GM23338 (cell line): ENCODE results near the gene ATP8A2. TPM values are rescaled to one million over a fixed set of nuclear protein-coding genes. Genes with fewer than 3 reads are reported as not detected.

Source experiments
- ATAC-seq: fragments of 200-7000 bp; cut with Tn5 transposase; 3 replicates; pipeline ENCODE4 v1.9.1; 2020
- DNase-seq: peaks from one replicate; pipeline ENCODE4 v3.0.0-alpha.2; 2015; ENCODE audit warnings: low spot score
- H2AFZ ChIP-seq: fragments of 200-600 bp; sonication (generic); 2 replicates; pipeline ENCODE4 v1.8.0; 2016; ENCODE audit warnings: antibody characterized with exemption, mild to moderate bottlenecking, moderate library complexity
- H3F3A ChIP-seq: fragments of 200-600 bp; sonication (generic); replicated peaks from 2 replicates; pipeline ENCODE4 v1.8.0; 2017; ENCODE audit warnings: antibody characterized with exemption, mixed run types, low read depth
- H3K27ac ChIP-seq: fragments of 200-600 bp; sonication (generic); 2 replicates; pipeline ENCODE4 v1.6.1; 2016; ENCODE audit warnings: low read depth
- H3K27me3 ChIP-seq: fragments of 200-600 bp; sonication (generic); 2 replicates; pipeline ENCODE4 v1.8.0; 2016; ENCODE audit warnings: mild to moderate bottlenecking, mixed run types, moderate library complexity; ENCODE audit not compliant: insufficient read depth
- H3K36me3 ChIP-seq: fragments of 200-600 bp; sonication (generic); 2 replicates; pipeline ENCODE4 v1.8.0; 2016; ENCODE audit warnings: mild to moderate bottlenecking; ENCODE audit not compliant: insufficient read depth
- H3K4me1 ChIP-seq: fragments of 200-600 bp; sonication (generic); 2 replicates; pipeline ENCODE4 v1.8.0; 2016; ENCODE audit warnings: mild to moderate bottlenecking, moderate library complexity; ENCODE audit not compliant: insufficient read depth
- H3K4me2 ChIP-seq: fragments of 200-600 bp; sonication (generic); 2 replicates; pipeline ENCODE4 v1.7.1; 2017; ENCODE audit warnings: mixed run types
- H3K4me3 ChIP-seq: fragments of 200-600 bp; sonication (generic); 2 replicates; pipeline ENCODE4 v1.6.1; 2016; ENCODE audit warnings: mixed run types
- H3K79me2 ChIP-seq: fragments of 200-600 bp; sonication (generic); replicated peaks from 2 replicates; pipeline ENCODE4 v1.8.0; 2017; ENCODE audit warnings: mild to moderate bottlenecking; ENCODE audit not compliant: insufficient read depth
- H3K9me2 ChIP-seq: fragments of 200-600 bp; sonication (generic); 2 replicates; pipeline ENCODE4 v1.8.0; 2017; ENCODE audit not compliant: insufficient read depth
- H4K20me1 ChIP-seq: fragments of 200-600 bp; sonication (generic); replicated peaks from 2 replicates; pipeline ENCODE4 v1.8.0; 2017; ENCODE audit warnings: mild to moderate bottlenecking; ENCODE audit not compliant: insufficient read depth
- H3K27ac Mint-ChIP-seq: 2 replicates; pipeline ENCODE4 v1.8.0; 2020; ENCODE audit warnings: inconsistent platforms, mild to moderate bottlenecking, moderate library complexity, mixed read lengths
- H3K27me3 Mint-ChIP-seq: 3 replicates; pipeline ENCODE4 v1.8.0; 2022; ENCODE audit warnings: low read depth, mild to moderate bottlenecking, moderate library complexity, mixed read lengths, inconsistent platforms; ENCODE audit not compliant: insufficient read depth, poor library complexity
- H3K36me3 Mint-ChIP-seq: 3 replicates; pipeline ENCODE4 v1.8.0; 2021; ENCODE audit warnings: low read depth, mild to moderate bottlenecking, inconsistent platforms, moderate library complexity, mixed read lengths
- H3K4me1 Mint-ChIP-seq: 3 replicates; pipeline ENCODE4 v1.8.0; 2020; ENCODE audit warnings: mild to moderate bottlenecking, inconsistent platforms, mixed read lengths
- H3K4me3 Mint-ChIP-seq: 3 replicates; pipeline ENCODE4 v1.8.0; 2021; ENCODE audit warnings: moderate library complexity, mild to moderate bottlenecking, inconsistent platforms, mixed read lengths
- H3K9me3 Mint-ChIP-seq: 3 replicates; pipeline ENCODE4 v1.8.0; 2020; ENCODE audit warnings: moderate library complexity, mild to moderate bottlenecking, inconsistent platforms, mixed read lengths
- CREB1 ChIP-seq: fragments of 250-450 bp; sonication (Bioruptor Pico); IDR thresholded peaks from 2 replicates; pipeline ENCODE4 v1.5.0; 2020; ENCODE audit warnings: low read depth, mild to moderate bottlenecking, moderate library complexity
- EZH2 ChIP-seq: fragments of 200-600 bp; sonication (generic); IDR thresholded peaks from one replicate; pipeline ENCODE4 v1.8.0; 2017; ENCODE audit warnings: antibody characterized with exemption, mild to moderate bottlenecking, low read depth; ENCODE audit not compliant: unreplicated experiment
- EZH2phosphoT487 ChIP-seq: fragments of 200-600 bp; sonication (generic); IDR thresholded peaks from one replicate; pipeline ENCODE4 v1.8.1; 2018; ENCODE audit warnings: antibody characterized with exemption; ENCODE audit not compliant: unreplicated experiment
- JUNB ChIP-seq: IDR thresholded peaks from one replicate; pipeline ENCODE4 v1.6.1; 2016; ENCODE audit warnings: antibody characterized with exemption; ENCODE audit not compliant: unreplicated experiment
- NANOG ChIP-seq: IDR thresholded peaks from 2 replicates; pipeline ENCODE4 v1.6.1; 2016; ENCODE audit warnings: antibody characterized with exemption, borderline replicate concordance
- POLR2AphosphoS5 ChIP-seq: IDR thresholded peaks from 2 replicates; pipeline ENCODE4 v1.6.1; 2016; ENCODE audit warnings: antibody characterized with exemption, low read depth
- STAT1 ChIP-seq: IDR thresholded peaks from one replicate; pipeline ENCODE4 v1.6.1; 2016; ENCODE audit warnings: antibody characterized with exemption; ENCODE audit not compliant: unreplicated experiment
- ZNF114 ChIP-seq: fragments of 250-450 bp; sonication (Bioruptor Pico); IDR thresholded peaks from 2 replicates; pipeline ENCODE4 v1.5.0; 2020; ENCODE audit warnings: mild to moderate bottlenecking, moderate library complexity
- ZNF331 ChIP-seq: fragments of 250-450 bp; sonication (Bioruptor Pico); IDR thresholded peaks from 2 replicates; pipeline ENCODE4 v1.5.0; 2020; ENCODE audit warnings: low read depth, mild to moderate bottlenecking, moderate library complexity
- polyA plus RNA-seq: library from polyadenylated mRNA; unstranded; fragments of >200 nt; fragmentation: Nextera tagmentation; extraction: Ambion mirVana; gene quantifications from 2 replicates; pipeline ENCODE4 v1.2.1, GENCODE V29; 2016
- total RNA-seq: library from RNA; depleted of rRNA; stranded (reverse); fragments of >200 nt; shearing (Covaris generic); gene quantifications from 2 replicates; pipeline ENCODE4 v1.2.3, GENCODE V29; 2014
- TF ChIP-seq, protein P1 (sequence below), 2 experiments: fragments of 200-600 bp in 1 of 2; sonication (generic) in 1 of 2; conservative IDR thresholded peaks; 2 replicates each; pipeline versions ENCODE4 v1.5.1 to v1.6.1; 2016 to 2017; ENCODE audit warnings: antibody characterized with exemption in 2 of 2, low read depth in 2 of 2, mild to moderate bottlenecking in 2 of 2, moderate library complexity in 1 of 2
- TF ChIP-seq, protein P2 (sequence below): IDR thresholded peaks from one replicate; pipeline ENCODE4 v1.6.1; 2018; ENCODE audit warnings: antibody characterized with exemption; ENCODE audit not compliant: unreplicated experiment
- TF ChIP-seq, protein P3 (sequence below): IDR thresholded peaks from 2 replicates; pipeline ENCODE4 v1.6.1; 2016; ENCODE audit warnings: antibody characterized with exemption

The ATP8A2 gene
- total and polyA plus RNA-seq, 2 experiments from 2014 or later, result 5.7 to 8.8 TPM

DNA sequence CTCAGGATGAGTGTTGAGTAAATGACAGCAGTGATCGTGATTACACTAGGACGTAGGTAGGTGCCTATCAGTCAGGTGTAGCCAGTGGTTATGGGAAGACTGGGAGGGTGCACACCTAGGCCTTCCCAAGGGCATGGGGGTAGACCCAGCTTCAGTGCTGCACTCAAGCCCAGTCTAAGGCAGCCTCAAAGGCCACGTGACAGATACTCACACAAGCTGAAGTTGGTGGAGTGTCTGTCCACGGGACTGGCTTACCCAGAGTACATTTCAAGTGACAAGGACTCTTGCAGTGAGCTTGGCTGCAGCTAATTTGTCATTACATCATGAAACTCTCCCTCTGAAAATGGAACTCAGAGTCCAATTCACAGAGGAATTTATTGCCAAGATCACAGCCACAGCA, 561.7 kb downstream of the ATP8A2 start:
- Histone ChIP-seq H2AFZ (no peak overlapping the region), H3K4me1 (peaks cover 13% of the 10 kb centered on the region), H3K79me2 (no peaks in the 10 kb centered on the region), H3F3A (no peaks in the 10 kb centered on the region), H3K4me3 (no peak overlapping the region), H3K27me3 (no peaks in the 10 kb centered on the region), H3K36me3 (no peaks in the 10 kb centered on the region), H3K4me2 (no peak overlapping the region), H3K27ac (no peak overlapping the region), H3K9me2 (no peaks in the 10 kb centered on the region; the same call in 1 of the 2 replicates), H4K20me1 (no peaks in the 10 kb centered on the region)
- DNase-seq, result no peak
- H3K27me3 Mint-ChIP-seq, result peaks cover 11% of the 10 kb centered on the region
- no peak for TF ChIP-seq POLR2AphosphoS5
- TF ChIP-seq STAT1, result no peak
- no peak for TF ChIP-seq EZH2
- TF ChIP-seq ZNF114 (CRISPR knock-in tag), result no peak
- TF ChIP-seq, protein P1, sequence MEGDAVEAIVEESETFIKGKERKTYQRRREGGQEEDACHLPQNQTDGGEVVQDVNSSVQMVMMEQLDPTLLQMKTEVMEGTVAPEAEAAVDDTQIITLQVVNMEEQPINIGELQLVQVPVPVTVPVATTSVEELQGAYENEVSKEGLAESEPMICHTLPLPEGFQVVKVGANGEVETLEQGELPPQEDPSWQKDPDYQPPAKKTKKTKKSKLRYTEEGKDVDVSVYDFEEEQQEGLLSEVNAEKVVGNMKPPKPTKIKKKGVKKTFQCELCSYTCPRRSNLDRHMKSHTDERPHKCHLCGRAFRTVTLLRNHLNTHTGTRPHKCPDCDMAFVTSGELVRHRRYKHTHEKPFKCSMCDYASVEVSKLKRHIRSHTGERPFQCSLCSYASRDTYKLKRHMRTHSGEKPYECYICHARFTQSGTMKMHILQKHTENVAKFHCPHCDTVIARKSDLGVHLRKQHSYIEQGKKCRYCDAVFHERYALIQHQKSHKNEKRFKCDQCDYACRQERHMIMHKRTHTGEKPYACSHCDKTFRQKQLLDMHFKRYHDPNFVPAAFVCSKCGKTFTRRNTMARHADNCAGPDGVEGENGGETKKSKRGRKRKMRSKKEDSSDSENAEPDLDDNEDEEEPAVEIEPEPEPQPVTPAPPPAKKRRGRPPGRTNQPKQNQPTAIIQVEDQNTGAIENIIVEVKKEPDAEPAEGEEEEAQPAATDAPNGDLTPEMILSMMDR (conservative IDR thresholded peaks at IDR 0.05; ENCODE audit: low read depth in 2 of 2), result no peak
- TF ChIP-seq ZNF331 (CRISPR knock-in tag), result no peak
- TF ChIP-seq, protein P2, sequence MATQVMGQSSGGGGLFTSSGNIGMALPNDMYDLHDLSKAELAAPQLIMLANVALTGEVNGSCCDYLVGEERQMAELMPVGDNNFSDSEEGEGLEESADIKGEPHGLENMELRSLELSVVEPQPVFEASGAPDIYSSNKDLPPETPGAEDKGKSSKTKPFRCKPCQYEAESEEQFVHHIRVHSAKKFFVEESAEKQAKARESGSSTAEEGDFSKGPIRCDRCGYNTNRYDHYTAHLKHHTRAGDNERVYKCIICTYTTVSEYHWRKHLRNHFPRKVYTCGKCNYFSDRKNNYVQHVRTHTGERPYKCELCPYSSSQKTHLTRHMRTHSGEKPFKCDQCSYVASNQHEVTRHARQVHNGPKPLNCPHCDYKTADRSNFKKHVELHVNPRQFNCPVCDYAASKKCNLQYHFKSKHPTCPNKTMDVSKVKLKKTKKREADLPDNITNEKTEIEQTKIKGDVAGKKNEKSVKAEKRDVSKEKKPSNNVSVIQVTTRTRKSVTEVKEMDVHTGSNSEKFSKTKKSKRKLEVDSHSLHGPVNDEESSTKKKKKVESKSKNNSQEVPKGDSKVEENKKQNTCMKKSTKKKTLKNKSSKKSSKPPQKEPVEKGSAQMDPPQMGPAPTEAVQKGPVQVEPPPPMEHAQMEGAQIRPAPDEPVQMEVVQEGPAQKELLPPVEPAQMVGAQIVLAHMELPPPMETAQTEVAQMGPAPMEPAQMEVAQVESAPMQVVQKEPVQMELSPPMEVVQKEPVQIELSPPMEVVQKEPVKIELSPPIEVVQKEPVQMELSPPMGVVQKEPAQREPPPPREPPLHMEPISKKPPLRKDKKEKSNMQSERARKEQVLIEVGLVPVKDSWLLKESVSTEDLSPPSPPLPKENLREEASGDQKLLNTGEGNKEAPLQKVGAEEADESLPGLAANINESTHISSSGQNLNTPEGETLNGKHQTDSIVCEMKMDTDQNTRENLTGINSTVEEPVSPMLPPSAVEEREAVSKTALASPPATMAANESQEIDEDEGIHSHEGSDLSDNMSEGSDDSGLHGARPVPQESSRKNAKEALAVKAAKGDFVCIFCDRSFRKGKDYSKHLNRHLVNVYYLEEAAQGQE, result no peak
- no peak for TF ChIP-seq JUNB
- TF ChIP-seq NANOG, result no peak
- no peak for TF ChIP-seq EZH2phosphoT487
- H3K4me1 Mint-ChIP-seq, result peaks cover 30% of the 10 kb centered on the region
- no peaks in the 10 kb centered on the region for H3K36me3 Mint-ChIP-seq
- H3K27ac Mint-ChIP-seq, result no peak overlapping the region
- H3K4me3 Mint-ChIP-seq, result no peak overlapping the region
- no peaks in the 10 kb centered on the region for H3K9me3 Mint-ChIP-seq
- no peak for ATAC-seq

DNA sequence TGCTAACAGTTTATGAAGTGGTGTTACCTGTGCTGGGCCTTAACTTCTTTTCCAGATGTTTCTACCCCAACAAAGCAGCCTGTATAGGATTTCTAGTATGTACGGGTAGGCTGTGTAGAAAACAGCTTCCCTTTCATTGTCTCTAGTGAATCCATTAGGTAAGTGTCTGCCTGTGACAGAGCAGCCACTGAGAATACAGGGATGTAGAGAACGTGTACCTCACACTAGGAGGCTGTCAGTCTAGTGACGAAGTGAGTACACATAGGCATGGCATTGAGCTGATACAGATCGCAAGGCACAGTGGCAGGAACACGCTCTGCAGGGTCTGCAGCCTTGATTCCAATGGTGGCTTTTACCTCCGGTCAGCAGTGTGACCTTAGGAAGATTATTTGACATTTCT, 562.4 kb downstream of the ATP8A2 start:
- H2AFZ ChIP-seq, result no peak overlapping the region
- DNase-seq, result no peak
- no peak overlapping the region for H3K27ac ChIP-seq
- Mint-ChIP-seq H3K27me3 (peaks cover 11% of the 10 kb centered on the region), H3K4me3 (no peak overlapping the region), H3K36me3 (no peaks in the 10 kb centered on the region), H3K27ac (no peak overlapping the region), H3K4me1 (peaks cover 24% of the 10 kb centered on the region), H3K9me3 (no peaks in the 10 kb centered on the region)
- H4K20me1 ChIP-seq, result no peaks in the 10 kb centered on the region
- peaks cover 13% of the 10 kb centered on the region for H3K4me1 ChIP-seq
- no peaks in the 10 kb centered on the region for H3K79me2 ChIP-seq
- no peak overlapping the region for H3K4me2 ChIP-seq
- H3K4me3 ChIP-seq, result no peak overlapping the region
- ATAC-seq, result no peak
- H3K27me3 ChIP-seq, result no peaks in the 10 kb centered on the region
- H3F3A ChIP-seq, result no peaks in the 10 kb centered on the region
- peaks cover 4% of the 10 kb centered on the region for H3K9me2 ChIP-seq
- H3K36me3 ChIP-seq, result no peaks in the 10 kb centered on the region
- no peak for TF ChIP-seq JUNB
- no peak for TF ChIP-seq CREB1
- TF ChIP-seq, protein P3, sequence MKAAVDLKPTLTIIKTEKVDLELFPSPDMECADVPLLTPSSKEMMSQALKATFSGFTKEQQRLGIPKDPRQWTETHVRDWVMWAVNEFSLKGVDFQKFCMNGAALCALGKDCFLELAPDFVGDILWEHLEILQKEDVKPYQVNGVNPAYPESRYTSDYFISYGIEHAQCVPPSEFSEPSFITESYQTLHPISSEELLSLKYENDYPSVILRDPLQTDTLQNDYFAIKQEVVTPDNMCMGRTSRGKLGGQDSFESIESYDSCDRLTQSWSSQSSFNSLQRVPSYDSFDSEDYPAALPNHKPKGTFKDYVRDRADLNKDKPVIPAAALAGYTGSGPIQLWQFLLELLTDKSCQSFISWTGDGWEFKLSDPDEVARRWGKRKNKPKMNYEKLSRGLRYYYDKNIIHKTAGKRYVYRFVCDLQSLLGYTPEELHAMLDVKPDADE, result no peak
